Inferior parietal cortex (tissue), 1 donor: Measurements from ENCODE around the gene MYL10.

Source experiments
- DNase-seq: peaks from one replicate; pipeline ENCODE4 v3.0.0-alpha.2; 2016; ENCODE audit errors: extremely low spot score

Gene MYL10

GRCh38 chr7:101596898-101597297 lies 32.2 kb downstream of the MYL10 start:
- no peak for DNase-seq

GRCh38 chr7:101595766-101596537 lies 33.1 kb downstream of the MYL10 start:
- DNase-seq: no peak

GRCh38 chr7:101595246-101595645 lies 33.9 kb downstream of the MYL10 start:
- DNase-seq: no peak

- DNase-seq: no peak
These were observed 34.3 kb downstream of the MYL10 start for GRCh38 chr7:101594790-101595189.

- no peak for DNase-seq
These were observed 35.5 kb downstream of the MYL10 start for GRCh38 chr7:101593556-101593955.

GRCh38 chr7:101591504-101591903 lies 37.6 kb downstream of the MYL10 start:
- DNase-seq: no peak

GRCh38 chr7:101590663-101591435 lies 38.2 kb downstream of the MYL10 start:
- no peak for DNase-seq

- no peak for DNase-seq
These were observed 39.0 kb downstream of the MYL10 start for GRCh38 chr7:101589976-101590662.

- DNase-seq: no peak
These were observed 40.0 kb downstream of the MYL10 start for GRCh38 chr7:101589052-101589451.

- DNase-seq: no peak
These were observed 40.8 kb downstream of the MYL10 start for GRCh38 chr7:101588131-101588935.

- no peak for DNase-seq
These were observed 42.0 kb downstream of the MYL10 start for GRCh38 chr7:101586906-101587677.

- no peak for DNase-seq
These were observed 42.8 kb downstream of the MYL10 start for GRCh38 chr7:101586078-101586905.

- DNase-seq: no peak
These were observed 46.1 kb downstream of the MYL10 start for GRCh38 chr7:101582971-101583370.

- no peak for DNase-seq
These were observed 47.2 kb downstream of the MYL10 start for GRCh38 chr7:101581891-101582290.

GRCh38 chr7:101580596-101580995 lies 48.5 kb downstream of the MYL10 start:
- no peak for DNase-seq

GRCh38 chr7:101578552-101578951 lies 50.5 kb downstream of the MYL10 start:
- no peak for DNase-seq

- no peak for DNase-seq
These were observed 52.1 kb downstream of the MYL10 start for GRCh38 chr7:101576998-101577397.

- DNase-seq: no peak
These were observed 53.4 kb downstream of the MYL10 start for GRCh38 chr7:101575721-101576120.

- no peak for DNase-seq
These were observed 53.9 kb downstream of the MYL10 start for GRCh38 chr7:101575168-101575567.

GRCh38 chr7:101572156-101572555 lies 56.9 kb downstream of the MYL10 start:
- DNase-seq: no peak
